ENCODE measurements around the gene AS3MT. TPM values are rescaled to one million over a fixed set of nuclear protein-coding genes. Genes with fewer than 3 reads are reported as not detected.

The AS3MT gene
- total RNA-seq, 1 donor from 2014 or later: 0.29 TPM

Other genes with a start within 250 kb of the AS3MT start
- 137 TPM for gene TRIM8, start 225.0 kb upstream of the AS3MT start, total RNA-seq
- gene ARL3, start 155.1 kb upstream of the AS3MT start, total RNA-seq: 11.2 TPM
- 28.3 TPM for gene SFXN2, start 154.8 kb upstream of the AS3MT start, total RNA-seq
- gene WBP1L, start 125.5 kb upstream of the AS3MT start, total RNA-seq: 55.2 TPM
- gene CYP17A1, start 32.1 kb upstream of the AS3MT start, total RNA-seq: 1.1 TPM
- gene BORCS7, start 15.2 kb upstream of the AS3MT start, total RNA-seq: 22.5 TPM
- 12.7 TPM for gene CNNM2, start 48.8 kb downstream of the AS3MT start, total RNA-seq

Data from ureter (tissue), 1 donor.